Nephron (organoid): ENCODE measurements around the gene CYRIA.

Source experiments
- H3K27ac Mint-ChIP-seq, 3 experiments: 2 replicates each; pipeline ENCODE4 v1.8.0; 2020; ENCODE audit warnings: mixed read lengths in 3 of 3, mild to moderate bottlenecking in 2 of 3, moderate library complexity in 1 of 3
- H3K27me3 Mint-ChIP-seq: 2 replicates; pipeline ENCODE4 v1.8.0; 2021; ENCODE audit warnings: low read depth, mild to moderate bottlenecking, moderate library complexity, mixed read lengths
- H3K36me3 Mint-ChIP-seq: 2 replicates; pipeline ENCODE4 v1.8.0; 2020; ENCODE audit warnings: low read depth, mixed read lengths
- H3K4me1 Mint-ChIP-seq: 2 replicates; pipeline ENCODE4 v1.8.0; 2020; ENCODE audit warnings: mixed read lengths
- H3K4me3 Mint-ChIP-seq, 3 experiments: 2 replicates each; pipeline ENCODE4 v1.8.0; 2020; ENCODE audit warnings: mild to moderate bottlenecking in 3 of 3, mixed read lengths in 3 of 3, moderate library complexity in 2 of 3
- H3K9me3 Mint-ChIP-seq: 2 replicates; pipeline ENCODE4 v1.8.0; 2020; ENCODE audit warnings: mixed read lengths
- CTCF ChIP-seq, 3 experiments: fragments of 200-600 bp; sonication (generic); IDR thresholded peaks; one replicate each; pipeline ENCODE4 v1.5.0; 2021; ENCODE audit warnings: antibody characterized with exemption in 3 of 3; ENCODE audit not compliant: unreplicated experiment in 3 of 3

The CYRIA gene

GRCh38 chr2:16629044-16629443 is 36.6 kb downstream of the CYRIA start:
- H3K4me3 Mint-ChIP-seq: peak overlapping the region in 1 of 3 experiments; percentile 10
- H3K4me1 Mint-ChIP-seq: peaks cover 93% of the 10 kb centered on the region
- H3K27ac Mint-ChIP-seq: peak overlapping the region in 2 of 3 experiments; percentile 40 to 64
- no peaks in the 10 kb centered on the region for H3K36me3 Mint-ChIP-seq
- no peaks in the 10 kb centered on the region for H3K9me3 Mint-ChIP-seq
- H3K27me3 Mint-ChIP-seq: peaks cover 10% of the 10 kb centered on the region
- no peak for TF ChIP-seq CTCF (IDR thresholded peaks at IDR 0.05; ENCODE audit: unreplicated experiment in 3 of 3)

- Mint-ChIP-seq H3K4me3 (no peak overlapping the region), H3K9me3 (no peaks in the 10 kb centered on the region), H3K36me3 (no peaks in the 10 kb centered on the region), H3K4me1 (peaks cover 89% of the 10 kb centered on the region), H3K27me3 (peaks cover 4% of the 10 kb centered on the region), H3K27ac (no peak overlapping the region)
- TF ChIP-seq CTCF (IDR thresholded peaks at IDR 0.05; ENCODE audit: unreplicated experiment in 3 of 3): no peak
Measured at GRCh38 chr2:16628314-16628713, 37.3 kb downstream of the CYRIA start.

- TF ChIP-seq CTCF (IDR thresholded peaks at IDR 0.05; ENCODE audit: unreplicated experiment in 3 of 3): no peak
- peaks cover 89% of the 10 kb centered on the region for H3K4me1 Mint-ChIP-seq
- H3K27ac Mint-ChIP-seq: peak overlapping the region in 2 of 3 experiments; percentile 24 to 40
- H3K9me3 Mint-ChIP-seq: no peaks in the 10 kb centered on the region
- no peaks in the 10 kb centered on the region for H3K27me3 Mint-ChIP-seq
- H3K36me3 Mint-ChIP-seq: no peaks in the 10 kb centered on the region
- peak overlapping the region in 1 of 3 experiments; percentile 11 for H3K4me3 Mint-ChIP-seq
Measured at GRCh38 chr2:16626997-16627605, 38.5 kb downstream of the CYRIA start.

GRCh38 chr2:16626497-16626896 is 39.1 kb downstream of the CYRIA start:
- Mint-ChIP-seq H3K27ac (peak overlapping the region; percentile 24 to 54 (median 40)), H3K36me3 (no peaks in the 10 kb centered on the region), H3K4me3 (peak overlapping the region in 1 of 3 experiments; percentile 11), H3K27me3 (no peaks in the 10 kb centered on the region), H3K9me3 (no peaks in the 10 kb centered on the region), H3K4me1 (peaks cover 84% of the 10 kb centered on the region)
- TF ChIP-seq CTCF (IDR thresholded peaks at IDR 0.05; ENCODE audit: unreplicated experiment in 3 of 3): no peak

GRCh38 chr2:16625759-16626158 is 39.9 kb downstream of the CYRIA start:
- Mint-ChIP-seq H3K36me3 (no peaks in the 10 kb centered on the region), H3K27ac (peak overlapping the region in 2 of 3 experiments; percentile 54 to 95), H3K4me3 (no peak overlapping the region), H3K27me3 (no peaks in the 10 kb centered on the region), H3K4me1 (peaks cover 77% of the 10 kb centered on the region), H3K9me3 (no peaks in the 10 kb centered on the region)
- TF ChIP-seq CTCF (IDR thresholded peaks at IDR 0.05; ENCODE audit: unreplicated experiment in 3 of 3): no peak

GRCh38 chr2:16625201-16625729 is 40.4 kb downstream of the CYRIA start:
- Mint-ChIP-seq H3K9me3 (no peaks in the 10 kb centered on the region), H3K27ac (peak overlapping the region; percentile 64 to 95 (median 75)), H3K4me3 (no peak overlapping the region), H3K4me1 (peaks cover 72% of the 10 kb centered on the region), H3K27me3 (no peaks in the 10 kb centered on the region), H3K36me3 (no peaks in the 10 kb centered on the region)
- TF ChIP-seq CTCF (IDR thresholded peaks at IDR 0.05; ENCODE audit: unreplicated experiment in 3 of 3): no peak
